CD4-positive, alpha-beta T cell (primary cell): ENCODE measurements around the gene DCDC1. TPM values are rescaled to one million over a fixed set of nuclear protein-coding genes. Genes with fewer than 3 reads are reported as not detected.
"Not testable (repeated sequence)": the region's sequence is repeated elsewhere in the genome, so short reads cannot be mapped to it uniquely, and the experiment has no call there.

Source experiments
- ATAC-seq: fragments of 200-7000 bp; cut with Tn5 transposase; one replicate; pipeline ENCODE4 v1.10.0; 2022; ENCODE audit warnings: mild to moderate bottlenecking; ENCODE audit not compliant: poor library complexity
- CTCF ChIA-PET: fragments of 350-600 bp; sonication (Branson Sonifier 250); formaldehyde crosslinking; loops from one replicate; lab custom pipeline; 2021; ENCODE audit warnings: antibody characterized with exemption, inconsistent platforms; lab: Charles Lee
- POLR2A ChIA-PET: fragments of 350-600 bp; sonication (Branson Sonifier 250); formaldehyde crosslinking; loops from one replicate; lab custom pipeline; 2021; ENCODE audit warnings: antibody characterized with exemption, inconsistent platforms; lab: Charles Lee
- DNase-seq, 14 experiments: peaks; one replicate each; pipeline ENCODE4 v3.0.0-alpha.2; 2013 to 2020; ENCODE audit warnings: mixed read lengths in 2 of 14
- H3K27ac ChIP-seq, 2 donors: one replicate each; pipeline versions ENCODE4 v1.5.1 to v1.7.0; 2013; ENCODE audit warnings: low read length in 2 of 2, low read depth in 1 of 2, mild to moderate bottlenecking in 1 of 2
- H3K27me3 ChIP-seq, 2 experiments: 1 replicate in 1 of 2; 2 replicates in 1 of 2; pipeline versions ENCODE4 v1.6.1 to v1.7.0; 2013; ENCODE audit warnings: low read length in 2 of 2, control low read depth in 1 of 2, mild to moderate bottlenecking in 1 of 2, moderate library complexity in 1 of 2; ENCODE audit not compliant: insufficient read depth in 2 of 2, control insufficient read depth in 1 of 2
- H3K36me3 ChIP-seq: one replicate; pipeline ENCODE4 v1.6.1; 2013; ENCODE audit warnings: low read length, control low read depth; ENCODE audit not compliant: insufficient read depth
- H3K4me1 ChIP-seq: one replicate; pipeline ENCODE4 v1.6.1; 2013; ENCODE audit warnings: low read length, control low read depth; ENCODE audit not compliant: insufficient read depth
- H3K4me3 ChIP-seq: one replicate; pipeline ENCODE4 v1.5.1; 2013; ENCODE audit warnings: mild to moderate bottlenecking, low read length, moderate library complexity
- H3K9me3 ChIP-seq, 2 experiments: 1 replicate in 1 of 2; 2 replicates in 1 of 2; pipeline versions ENCODE4 v1.6.1 to v1.7.0; 2013; ENCODE audit warnings: low read length in 2 of 2, mild to moderate bottlenecking in 2 of 2, control low read depth in 1 of 2, moderate library complexity in 1 of 2; ENCODE audit not compliant: control insufficient read depth in 1 of 2, insufficient read depth in 1 of 2
- H3K27ac Mint-ChIP-seq: one replicate; pipeline ENCODE4 v1.8.0; 2020; ENCODE audit warnings: mixed read lengths
- H3K27me3 Mint-ChIP-seq: one replicate; pipeline ENCODE4 v1.8.0; 2021; ENCODE audit warnings: mixed read lengths
- H3K36me3 Mint-ChIP-seq: one replicate; pipeline ENCODE4 v1.8.0; 2021; ENCODE audit warnings: low read depth, mixed read lengths
- H3K4me1 Mint-ChIP-seq: one replicate; pipeline ENCODE4 v1.8.0; 2021; ENCODE audit warnings: low read depth, mixed read lengths
- H3K4me3 Mint-ChIP-seq: one replicate; pipeline ENCODE4 v1.8.0; 2020; ENCODE audit warnings: mild to moderate bottlenecking, mixed read lengths
- H3K9me3 Mint-ChIP-seq: one replicate; pipeline ENCODE4 v1.8.0; 2020; ENCODE audit warnings: mixed read lengths
- CTCF ChIP-seq: fragments of 200-600 bp; IDR thresholded peaks from one replicate; pipeline ENCODE4 v1.8.0; 2022; ENCODE audit warnings: antibody characterized with exemption, mild to moderate bottlenecking
- intact Hi-C, 2 experiments: fragments of 100-400 bp; cut with DNase I in 1 of 2; cut with micrococcal nuclease in 1 of 2; formaldehyde crosslinking; loops; one replicate each; pipeline versions ENCODE4 v1.15.1 to v1.9.0; 2023 to 2025; cut with DNase I, micrococcal nuclease
- total RNA-seq, 174 experiments: library from RNA in 2 of 174; stranded (reverse) in 2 of 174; gene quantifications; one replicate each; pipeline ENCODE4 v1.2.3 and lab custom pipeline; 2021 to 2026

Gene DCDC1
- total RNA-seq, 2 experiments from 2014 or later = 0.11 TPM; not detected in 1

DNA sequence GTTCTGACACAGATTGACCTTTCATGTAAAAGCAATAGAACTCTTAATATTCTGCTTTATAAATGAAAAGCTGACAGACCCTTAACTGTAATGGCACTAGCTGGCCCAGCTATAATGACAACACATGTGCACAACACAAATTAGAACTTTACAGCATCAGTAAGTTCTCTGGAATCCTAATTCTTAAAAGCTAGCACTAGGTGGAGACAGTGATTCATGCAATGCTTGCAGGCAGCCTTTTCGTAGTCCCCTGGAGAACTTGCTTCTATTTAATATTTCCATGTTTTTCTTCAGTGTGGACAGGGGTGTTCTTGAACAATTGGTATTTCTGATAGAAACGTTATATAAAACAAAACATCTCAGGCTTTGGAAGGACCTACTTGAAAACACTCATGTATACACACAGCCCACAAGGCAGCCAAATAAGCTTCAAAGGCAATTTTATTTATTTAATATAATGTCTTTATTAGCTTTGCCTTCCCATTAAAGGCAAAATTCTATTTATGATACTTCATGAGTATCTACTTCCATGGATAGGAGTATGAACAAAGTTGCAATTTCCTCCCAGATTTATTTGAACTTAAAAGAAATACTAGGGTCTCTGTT lies 409.0 kb downstream of the DCDC1 start:
- intact Hi-C loops = no loop called here
- Histone ChIP-seq H3K4me1 (no peaks in the 10 kb centered on the region), H3K36me3 (no peaks in the 10 kb centered on the region), H3K4me3 (no peak overlapping the region), H3K27ac (no peak overlapping the region), H3K9me3 (no peaks in the 10 kb centered on the region), H3K27me3 (no peaks in the 10 kb centered on the region)
- no peak overlapping the region for H3K4me3 Mint-ChIP-seq
- H3K4me1 Mint-ChIP-seq = no peaks in the 10 kb centered on the region
- peaks cover 1% of the 10 kb centered on the region for H3K9me3 Mint-ChIP-seq
- no peak for TF ChIP-seq CTCF
- ChIA-PET POLR2A (no interaction called here), CTCF (no interaction called here)
- H3K27ac Mint-ChIP-seq = no peak overlapping the region
- DNase-seq (no peak), ATAC-seq (no peak)
- no peaks in the 10 kb centered on the region for H3K27me3 Mint-ChIP-seq
- H3K36me3 Mint-ChIP-seq = no peaks in the 10 kb centered on the region

- H3K4me3 ChIP-seq = no peak overlapping the region
- H3K27ac Mint-ChIP-seq = no peak overlapping the region
- no peaks in the 10 kb centered on the region for H3K27me3 ChIP-seq
- H3K36me3 ChIP-seq = no peaks in the 10 kb centered on the region
- DNase-seq = no peak
- H3K36me3 Mint-ChIP-seq = no peaks in the 10 kb centered on the region
- peaks cover 0 to 4% of the 10 kb centered on the region in 2 experiments for H3K9me3 ChIP-seq
- intact Hi-C loops = no loop called here
- no peak for ATAC-seq
- TF ChIP-seq CTCF = no peak
- no peaks in the 10 kb centered on the region for H3K4me1 ChIP-seq
- peaks cover 2% of the 10 kb centered on the region for H3K9me3 Mint-ChIP-seq
- CTCF ChIA-PET = no interaction called here
- no peak overlapping the region for H3K27ac ChIP-seq
- H3K4me1 Mint-ChIP-seq = no peaks in the 10 kb centered on the region
- POLR2A ChIA-PET = no interaction called here
- no peak overlapping the region for H3K4me3 Mint-ChIP-seq
- no peaks in the 10 kb centered on the region for H3K27me3 Mint-ChIP-seq
Measured at GRCh38 chr11:30956751-30957150, 412.8 kb downstream of the DCDC1 start.

DNA sequence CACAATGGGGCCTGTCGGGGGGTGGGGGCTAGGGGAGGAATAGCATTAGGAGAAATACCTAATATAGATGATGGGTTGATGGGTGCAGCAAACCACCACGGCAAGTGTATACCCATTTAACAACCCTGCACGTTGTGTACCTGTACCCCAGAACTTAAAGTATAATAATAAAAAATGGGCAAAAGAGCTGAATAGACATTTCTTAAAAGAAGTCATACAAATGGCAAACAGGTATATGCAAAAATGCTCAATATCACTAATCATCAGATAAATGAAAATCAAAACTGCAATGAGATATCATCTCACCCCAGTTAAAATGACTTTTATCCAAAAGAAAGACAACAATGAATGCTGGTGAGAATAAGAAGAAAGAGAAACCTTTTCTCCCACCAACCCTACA lies 419.7 kb downstream of the DCDC1 start:
- H3K36me3 ChIP-seq = no peaks in the 10 kb centered on the region
- no peak overlapping the region for H3K4me3 ChIP-seq
- H3K4me1 ChIP-seq = no peaks in the 10 kb centered on the region
- intact Hi-C loops = no loop called here
- Mint-ChIP-seq H3K9me3 (peaks cover 6% of the 10 kb centered on the region), H3K4me3 (no peak overlapping the region), H3K4me1 (no peaks in the 10 kb centered on the region), H3K27me3 (peaks cover 5% of the 10 kb centered on the region), H3K27ac (no peak overlapping the region), H3K36me3 (no peaks in the 10 kb centered on the region)
- no peak for ATAC-seq
- DNase-seq = no peak
- no peak for TF ChIP-seq CTCF
- CTCF ChIA-PET = no interaction called here
- peaks cover 0 to 8% of the 10 kb centered on the region in 2 experiments for H3K9me3 ChIP-seq
- no peaks in the 10 kb centered on the region for H3K27me3 ChIP-seq
- no peak overlapping the region for H3K27ac ChIP-seq
- POLR2A ChIA-PET = no interaction called here

GRCh38 chr11:30947715-30948114 lies 421.8 kb downstream of the DCDC1 start:
- intact Hi-C loops, ATAC-seq, DNase-seq, POLR2A ChIA-PET, H3K27ac ChIP-seq, H3K4me3 Mint-ChIP-seq, CTCF ChIA-PET, H3K27me3 Mint-ChIP-seq, H3K9me3 Mint-ChIP-seq, H3K36me3 Mint-ChIP-seq, H3K9me3 ChIP-seq, H3K4me3 ChIP-seq, H3K4me1 ChIP-seq, H3K36me3 ChIP-seq, H3K27ac Mint-ChIP-seq, H3K27me3 ChIP-seq, H3K4me1 Mint-ChIP-seq: not testable (repeated sequence)
